PFSK-1 (cell line): ENCODE data around the gene NRL.

Source experiments
- FOXP2 ChIP-seq: optimal IDR thresholded peaks from 2 replicates; pipeline ENCODE3; 2011; ENCODE audit warnings: borderline replicate concordance, control low read depth, inconsistent platforms; ENCODE audit not compliant: insufficient read depth; ENCODE audit errors: extremely low read length, extremely low read depth
- POLR2AphosphoS5 ChIP-seq: IDR thresholded peaks from 2 replicates; pipeline ENCODE4 v1.6.1; 2012; ENCODE audit warnings: low read depth, mild to moderate bottlenecking, control low read depth, low read length, moderate library complexity
- SIN3A ChIP-seq: IDR thresholded peaks from 2 replicates; pipeline ENCODE4 v1.6.1; 2012; ENCODE audit warnings: mild to moderate bottlenecking, low read length, moderate library complexity, borderline replicate concordance; ENCODE audit not compliant: insufficient read depth
- TAF1 ChIP-seq: IDR thresholded peaks from 2 replicates; pipeline ENCODE4 v1.6.1; 2012; ENCODE audit warnings: low read length, control low read depth, borderline replicate concordance; ENCODE audit not compliant: insufficient read depth
- TF ChIP-seq, protein P1 (sequence below), 2 experiments: IDR thresholded peaks; 2 replicates each; pipeline versions ENCODE4 v1.6.1 to v1.8.0; 2011 to 2012; ENCODE audit warnings: low read depth in 2 of 2, low read length in 2 of 2, control low read depth in 1 of 2, inconsistent platforms in 1 of 2, mild to moderate bottlenecking in 1 of 2, moderate library complexity in 1 of 2; ENCODE audit not compliant: insufficient read depth in 1 of 2

Gene NRL

DNA sequence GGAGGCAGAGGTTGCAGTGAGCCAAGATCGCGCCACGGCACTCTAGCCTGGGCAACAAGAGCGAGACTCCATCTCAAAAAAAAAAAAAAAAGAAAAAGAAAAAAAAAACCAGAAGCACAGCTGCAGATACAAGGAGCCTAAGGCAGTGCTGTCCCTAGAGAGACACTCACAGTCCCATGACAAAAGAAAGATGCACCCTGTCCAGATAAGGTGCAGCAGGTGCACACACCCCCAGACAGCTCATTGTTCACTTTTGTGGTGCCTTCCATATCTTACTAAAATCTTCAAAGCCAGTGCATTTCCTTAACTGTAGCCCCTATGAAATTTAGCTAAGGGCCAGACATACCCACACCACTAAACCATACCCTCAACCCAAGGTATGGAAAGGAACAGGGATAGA lies 7.7 kb upstream of the NRL start:
- TF ChIP-seq SIN3A (no peak), FOXP2 (no peak), POLR2AphosphoS5 (no peak), TAF1 (no peak)
- TF ChIP-seq, protein P1, sequence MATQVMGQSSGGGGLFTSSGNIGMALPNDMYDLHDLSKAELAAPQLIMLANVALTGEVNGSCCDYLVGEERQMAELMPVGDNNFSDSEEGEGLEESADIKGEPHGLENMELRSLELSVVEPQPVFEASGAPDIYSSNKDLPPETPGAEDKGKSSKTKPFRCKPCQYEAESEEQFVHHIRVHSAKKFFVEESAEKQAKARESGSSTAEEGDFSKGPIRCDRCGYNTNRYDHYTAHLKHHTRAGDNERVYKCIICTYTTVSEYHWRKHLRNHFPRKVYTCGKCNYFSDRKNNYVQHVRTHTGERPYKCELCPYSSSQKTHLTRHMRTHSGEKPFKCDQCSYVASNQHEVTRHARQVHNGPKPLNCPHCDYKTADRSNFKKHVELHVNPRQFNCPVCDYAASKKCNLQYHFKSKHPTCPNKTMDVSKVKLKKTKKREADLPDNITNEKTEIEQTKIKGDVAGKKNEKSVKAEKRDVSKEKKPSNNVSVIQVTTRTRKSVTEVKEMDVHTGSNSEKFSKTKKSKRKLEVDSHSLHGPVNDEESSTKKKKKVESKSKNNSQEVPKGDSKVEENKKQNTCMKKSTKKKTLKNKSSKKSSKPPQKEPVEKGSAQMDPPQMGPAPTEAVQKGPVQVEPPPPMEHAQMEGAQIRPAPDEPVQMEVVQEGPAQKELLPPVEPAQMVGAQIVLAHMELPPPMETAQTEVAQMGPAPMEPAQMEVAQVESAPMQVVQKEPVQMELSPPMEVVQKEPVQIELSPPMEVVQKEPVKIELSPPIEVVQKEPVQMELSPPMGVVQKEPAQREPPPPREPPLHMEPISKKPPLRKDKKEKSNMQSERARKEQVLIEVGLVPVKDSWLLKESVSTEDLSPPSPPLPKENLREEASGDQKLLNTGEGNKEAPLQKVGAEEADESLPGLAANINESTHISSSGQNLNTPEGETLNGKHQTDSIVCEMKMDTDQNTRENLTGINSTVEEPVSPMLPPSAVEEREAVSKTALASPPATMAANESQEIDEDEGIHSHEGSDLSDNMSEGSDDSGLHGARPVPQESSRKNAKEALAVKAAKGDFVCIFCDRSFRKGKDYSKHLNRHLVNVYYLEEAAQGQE (IDR thresholded peaks at IDR 0.05; ENCODE audit: insufficient read depth in 1 of 2, low read depth in 2 of 2, low read length in 2 of 2) = no peak

GRCh38 chr14:24121210-24121609 lies 6.5 kb upstream of the NRL start:
- no peak for TF ChIP-seq SIN3A
- TF ChIP-seq POLR2AphosphoS5 = no peak
- TF ChIP-seq TAF1 = no peak
- no peak for TF ChIP-seq FOXP2
- TF ChIP-seq, protein P1 (IDR thresholded peaks at IDR 0.05; ENCODE audit: insufficient read depth in 1 of 2, low read depth in 2 of 2, low read length in 2 of 2) = no peak

DNA sequence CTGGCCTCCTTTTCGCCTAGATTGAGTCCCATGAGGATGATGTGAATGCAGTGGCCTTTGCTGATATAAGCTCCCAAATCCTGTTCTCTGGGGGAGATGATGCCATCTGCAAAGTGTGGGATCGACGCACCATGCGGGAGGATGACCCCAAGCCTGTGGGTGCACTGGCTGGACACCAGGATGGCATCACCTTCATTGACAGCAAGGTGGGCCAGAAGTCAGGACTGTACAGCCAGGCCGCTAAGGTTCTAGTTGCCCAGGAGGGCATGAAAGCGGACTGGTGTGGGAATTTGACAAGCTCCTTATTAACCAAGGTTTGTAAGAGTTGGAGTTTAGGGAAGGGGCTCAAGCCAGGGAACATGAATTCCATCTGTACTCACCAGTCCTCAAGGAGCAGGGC lies 4.9 kb upstream of the NRL start:
- TF ChIP-seq SIN3A (no peak), FOXP2 (no peak), TAF1 (no peak), POLR2AphosphoS5 (no peak)
- TF ChIP-seq, protein P1 (IDR thresholded peaks at IDR 0.05; ENCODE audit: insufficient read depth in 1 of 2, low read depth in 2 of 2, low read length in 2 of 2) = no peak

- no peak for TF ChIP-seq POLR2AphosphoS5
- TF ChIP-seq, protein P1 (IDR thresholded peaks at IDR 0.05; ENCODE audit: insufficient read depth in 1 of 2, low read depth in 2 of 2, low read length in 2 of 2) = no peak
- TF ChIP-seq FOXP2 = no peak
- TF ChIP-seq SIN3A = no peak
- no peak for TF ChIP-seq TAF1
Measured at GRCh38 chr14:24117179-24117578, 2.4 kb upstream of the NRL start.
